Activated CD8-positive, alpha-beta memory T cell treated with anti-CD3 and anti-CD28 coated beads for 1 hour (primary cell): ENCODE measurements around the gene DDX24.

Experiments used
- DNase-seq, 2 donors: peaks; one replicate each; pipeline ENCODE4 v3.0.0-alpha.2; 2020; ENCODE audit warnings: low read depth in 1 of 2; ENCODE audit errors: extremely low read depth in 1 of 2

The DDX24 gene

GRCh38 chr14:94049625-94050023, 31.4 kb downstream of the DDX24 start:
- DNase-seq, result no peak

GRCh38 chr14:94048691-94049624, 32.0 kb downstream of the DDX24 start:
- DNase-seq, result no peak

GRCh38 chr14:94047581-94047980, 33.4 kb downstream of the DDX24 start:
- no peak for DNase-seq

- DNase-seq, result no peak
Observed at GRCh38 chr14:94046696-94047250, 34.2 kb downstream of the DDX24 start.

- DNase-seq, result no peak
Observed at GRCh38 chr14:94045563-94046345, 35.2 kb downstream of the DDX24 start.

GRCh38 chr14:94045101-94045500, 35.9 kb downstream of the DDX24 start:
- DNase-seq, result no peak

GRCh38 chr14:94044476-94045091, 36.4 kb downstream of the DDX24 start:
- DNase-seq, result no peak

- no peak for DNase-seq
Observed at GRCh38 chr14:94043756-94044475, 37.1 kb downstream of the DDX24 start.

- DNase-seq, result no peak
Observed at GRCh38 chr14:94043111-94043755, 37.8 kb downstream of the DDX24 start.

- DNase-seq, result no peak
Observed at GRCh38 chr14:94042433-94043091, 38.4 kb downstream of the DDX24 start.

GRCh38 chr14:94041551-94042346, 39.3 kb downstream of the DDX24 start:
- no peak for DNase-seq

GRCh38 chr14:94040796-94041195, 40.2 kb downstream of the DDX24 start:
- no peak for DNase-seq

- no peak for DNase-seq
Observed at GRCh38 chr14:94040247-94040646, 40.8 kb downstream of the DDX24 start.

GRCh38 chr14:94038921-94039629, 41.9 kb downstream of the DDX24 start:
- no peak for DNase-seq

GRCh38 chr14:94038510-94038909, 42.5 kb downstream of the DDX24 start:
- DNase-seq, result no peak

- DNase-seq, result no peak
Observed at GRCh38 chr14:94037954-94038353, 43.0 kb downstream of the DDX24 start.

- peak; percentile 42 to 63 for DNase-seq
Observed at GRCh38 chr14:94036313-94037167, 44.5 kb downstream of the DDX24 start.
